GM18907 (cell line): ENCODE results near the gene ARHGAP26.
"Not testable (repeated sequence)": the region's sequence is repeated elsewhere in the genome, so short reads cannot be mapped to it uniquely, and the experiment has no call there.

Experiments used
- ATAC-seq: cut with Tn5 transposase; IDR thresholded peaks from one replicate; pipeline ENCODE4 v1.9.1; 2021; ENCODE audit warnings: mild to moderate bottlenecking, moderate library complexity; ENCODE audit not compliant: unreplicated experiment

The ARHGAP26 gene

GRCh38 chr5:142978252-142978651 lies 208.1 kb downstream of the ARHGAP26 start:
- no peak for ATAC-seq

- no peak for ATAC-seq
Measured at GRCh38 chr5:142978726-142979125, 208.5 kb downstream of the ARHGAP26 start.

- no peak for ATAC-seq
Measured at GRCh38 chr5:142979636-142980035, 209.5 kb downstream of the ARHGAP26 start.

- ATAC-seq = no peak
Measured at GRCh38 chr5:142981475-142981874, 211.3 kb downstream of the ARHGAP26 start.

GRCh38 chr5:142981886-142982820 lies 212.0 kb downstream of the ARHGAP26 start:
- no peak for ATAC-seq

GRCh38 chr5:142982821-142983200 lies 212.6 kb downstream of the ARHGAP26 start:
- ATAC-seq = peak; percentile 41

- no peak for ATAC-seq
Measured at GRCh38 chr5:142984011-142984410, 213.8 kb downstream of the ARHGAP26 start.

- no peak for ATAC-seq
Measured at GRCh38 chr5:142984525-142984924, 214.3 kb downstream of the ARHGAP26 start.

GRCh38 chr5:142989270-142989669 lies 219.1 kb downstream of the ARHGAP26 start:
- not testable (repeated sequence) for ATAC-seq

- not testable (repeated sequence) for ATAC-seq
Measured at GRCh38 chr5:142990073-142990472, 219.9 kb downstream of the ARHGAP26 start.

GRCh38 chr5:142994218-142994617 lies 224.0 kb downstream of the ARHGAP26 start:
- no peak for ATAC-seq

GRCh38 chr5:142995621-142996020 lies 225.4 kb downstream of the ARHGAP26 start:
- not testable (repeated sequence) for ATAC-seq

GRCh38 chr5:142997591-142997990 lies 227.4 kb downstream of the ARHGAP26 start:
- ATAC-seq = no peak

- peak; percentile 38 for ATAC-seq
Measured at GRCh38 chr5:142998316-142999020, 228.3 kb downstream of the ARHGAP26 start.

- ATAC-seq = not testable (repeated sequence)
Measured at GRCh38 chr5:143000551-143000950, 230.4 kb downstream of the ARHGAP26 start.

- no peak for ATAC-seq
Measured at GRCh38 chr5:143001764-143002351, 231.7 kb downstream of the ARHGAP26 start.

- peak; percentile 76 for ATAC-seq
Measured at GRCh38 chr5:143002459-143003327, 232.5 kb downstream of the ARHGAP26 start.

- ATAC-seq = no peak
Measured at GRCh38 chr5:143003328-143003636, 233.1 kb downstream of the ARHGAP26 start.

GRCh38 chr5:143004361-143005145 lies 234.4 kb downstream of the ARHGAP26 start:
- ATAC-seq = peak; percentile 49

GRCh38 chr5:143006501-143006900 lies 236.3 kb downstream of the ARHGAP26 start:
- ATAC-seq = no peak
